SK-N-SH (cell line): ENCODE results near the gene GNAS-AS1. TPM values are rescaled to one million over a fixed set of nuclear protein-coding genes. Genes with fewer than 3 reads are reported as not detected.

ENCODE experiments used
- CTCF ChIA-PET: fragments of 300-600, 350-600 bp; formaldehyde crosslinking; extraction: SDS; loops from one replicate; lab custom pipeline; 2021; lab: Yijun Ruan, JAX
- POLR2A ChIA-PET: fragments of 350-600 bp; sonication (Branson Sonifier 250); formaldehyde crosslinking; extraction: SDS; loops from one replicate; lab custom pipeline; 2020; ENCODE audit warnings: antibody characterized with exemption, inconsistent platforms; lab: Yijun Ruan, JAX
- DNase-seq: peaks from one replicate; pipeline ENCODE4 v3.0.0; 2012
- H2AFZ ChIP-seq: fragments of 200-600 bp; sonication (generic); 2 replicates; pipeline ENCODE4 v1.8.1; 2016; ENCODE audit warnings: antibody characterized with exemption, mild to moderate bottlenecking, low read depth
- H3F3A ChIP-seq: fragments of 200-600 bp; sonication (generic); replicated peaks from 2 replicates; pipeline ENCODE3; 2016; ENCODE audit warnings: antibody characterized with exemption, mild to moderate bottlenecking; ENCODE audit not compliant: insufficient read depth
- H3K27ac ChIP-seq, 2 experiments: fragments of 200-500 bp in 1 of 2; fragments of 200-600 bp in 1 of 2; sonication (Bioruptor generic) in 1 of 2; sonication (generic), shearing (Covaris generic) in 1 of 2; 2 replicates each; pipeline versions ENCODE4 v1.5.1 to v1.6.1; 2014 to 2016; ENCODE audit warnings: low read depth in 2 of 2, inconsistent platforms in 1 of 2, low read length in 1 of 2, mild to moderate bottlenecking in 1 of 2, mixed read lengths in 1 of 2
- H3K27me3 ChIP-seq: fragments of 200-600 bp; sonication (generic), shearing (Covaris generic); 2 replicates; pipeline ENCODE4 v1.6.1; 2016; ENCODE audit warnings: mixed run types; ENCODE audit not compliant: insufficient read depth
- H3K36me3 ChIP-seq, 2 experiments: fragments of 200-500 bp in 1 of 2; fragments of 200-600 bp in 1 of 2; sonication (Bioruptor generic) in 1 of 2; sonication (generic) in 1 of 2; replicated peaks in 1 of 2; 2 replicates each; pipeline versions ENCODE3 to v1.5.1; 2014 to 2016; ENCODE audit warnings: low read length in 1 of 2, mild to moderate bottlenecking in 1 of 2; ENCODE audit not compliant: insufficient read depth in 2 of 2, control insufficient read depth in 1 of 2
- H3K4me1 ChIP-seq, 2 experiments: fragments of 200-500 bp in 1 of 2; fragments of 200-600 bp in 1 of 2; sonication (Bioruptor generic) in 1 of 2; sonication (generic), shearing (Covaris generic) in 1 of 2; 2 replicates each; pipeline versions ENCODE4 v1.5.1 to v1.6.1; 2014 to 2016; ENCODE audit warnings: low read depth in 1 of 2, low read length in 1 of 2, mixed run types in 1 of 2; ENCODE audit not compliant: insufficient read depth in 2 of 2, control insufficient read depth in 1 of 2
- H3K4me2 ChIP-seq: fragments of 200-600 bp; sonication (generic), shearing (Covaris generic); 2 replicates; pipeline ENCODE4 v1.6.1; 2017; ENCODE audit warnings: mixed run types
- H3K4me3 ChIP-seq, 2 experiments: fragments of 200-500 bp in 1 of 2; fragments of 200-600 bp in 1 of 2; sonication (Bioruptor generic) in 1 of 2; sonication (generic), shearing (Covaris generic) in 1 of 2; 2 replicates each; pipeline versions ENCODE4 v1.5.1 to v1.8.1; 2014 to 2016; ENCODE audit warnings: low read depth in 2 of 2, inconsistent platforms in 1 of 2, low read length in 1 of 2, mild to moderate bottlenecking in 1 of 2, mixed read lengths in 1 of 2, moderate library complexity in 1 of 2
- H3K79me2 ChIP-seq: fragments of 200-600 bp; sonication (generic); 2 replicates; pipeline ENCODE4 v1.8.1; 2017; ENCODE audit warnings: mild to moderate bottlenecking; ENCODE audit not compliant: insufficient read depth
- H3K9ac ChIP-seq: fragments of 200-600 bp; sonication (generic); 2 replicates; pipeline ENCODE4 v1.6.1; 2017; ENCODE audit warnings: mixed run types
- H3K9me2 ChIP-seq: fragments of 200-600 bp; sonication (generic); 2 replicates; pipeline ENCODE4 v1.6.1; 2017; ENCODE audit warnings: mixed run types
- H3K9me3 ChIP-seq: fragments of 200-600 bp; sonication (generic); 2 replicates; pipeline ENCODE4 v1.6.1; 2017; ENCODE audit warnings: mixed run types, mild to moderate bottlenecking, moderate library complexity
- H4K20me1 ChIP-seq: fragments of 200-600 bp; sonication (generic); 2 replicates; pipeline ENCODE4 v1.6.1; 2017; ENCODE audit warnings: mild to moderate bottlenecking, mixed run types; ENCODE audit not compliant: insufficient read depth
- EP300 ChIP-seq, 2 experiments: IDR thresholded peaks; 2 replicates each; pipeline versions ENCODE4 v1.4.0 to v1.6.1; 2012; ENCODE audit warnings: borderline replicate concordance in 1 of 2, low read depth in 1 of 2, low read length in 1 of 2
- EZH2phosphoT487 ChIP-seq: fragments of 200-600 bp; sonication (generic); IDR thresholded peaks from 2 replicates; pipeline ENCODE4 v1.6.1; 2017; ENCODE audit warnings: low read depth, mixed run types, mild to moderate bottlenecking, antibody characterized with exemption, moderate library complexity, borderline replicate concordance
- JUND ChIP-seq: IDR thresholded peaks from 2 replicates; pipeline ENCODE4 v1.4.0; 2012
- NFIC ChIP-seq: IDR thresholded peaks from 2 replicates; pipeline ENCODE4 v1.4.0; 2012; ENCODE audit warnings: borderline replicate concordance
- NRF1 ChIP-seq: IDR thresholded peaks from 2 replicates; pipeline ENCODE4 v1.6.1; 2012; ENCODE audit warnings: low read depth, mild to moderate bottlenecking, low read length
- POLR2AphosphoS5 ChIP-seq: IDR thresholded peaks from 2 replicates; pipeline ENCODE4 v1.6.1; 2012; ENCODE audit warnings: low read depth, low read length
- RCOR1 ChIP-seq: fragments of 150-350 bp; IDR thresholded peaks from 2 replicates; pipeline ENCODE4 v1.6.1; 2017; ENCODE audit warnings: antibody characterized with exemption, low read length
- RFX5 ChIP-seq: IDR thresholded peaks from 2 replicates; pipeline ENCODE4 v1.6.1; 2012; ENCODE audit warnings: mild to moderate bottlenecking, improper control_type of control experiment, low read length
- TCF12 ChIP-seq: IDR thresholded peaks from 2 replicates; pipeline ENCODE4 v1.4.0; 2012
- TEAD4 ChIP-seq: IDR thresholded peaks from 2 replicates; pipeline ENCODE4 v1.4.0; 2012; ENCODE audit warnings: mild to moderate bottlenecking, borderline replicate concordance; ENCODE audit not compliant: insufficient read depth
- WGBS: methylation state at CpG from one replicate; pipeline ENCODE4 v1.1.6; 2017; ENCODE audit warnings: low lambda C conversion rate; 5-methylcytosine and 5-hydroxymethylcytosine counted together
- polyA plus RNA-seq, 3 experiments: library from polyadenylated mRNA; depleted of rRNA; stranded (reverse); fragments of >200 nt; gene quantifications; 2 replicates each; pipeline ENCODE4 v1.2.3, GENCODE V29; 2012
- TF ChIP-seq, protein P1 (sequence below): fragments of 150-350 bp; IDR thresholded peaks from 2 replicates; pipeline ENCODE4 v1.6.1; 2016; ENCODE audit warnings: mild to moderate bottlenecking, low read depth, low read length
- TF ChIP-seq, protein P2 (sequence below): IDR thresholded peaks from 2 replicates; pipeline ENCODE4 v1.4.0; 2012; ENCODE audit warnings: low read depth
- TF ChIP-seq, protein P3 (sequence below): fragments of 150-350 bp; IDR thresholded peaks from 2 replicates; pipeline ENCODE4 v1.6.1; 2017; ENCODE audit warnings: antibody characterized with exemption, low read length, low read depth, borderline replicate concordance
- TF ChIP-seq, protein P4 (sequence below): IDR thresholded peaks from 2 replicates; pipeline ENCODE4; 2012
- TF ChIP-seq, protein P5 (sequence below): IDR thresholded peaks from 2 replicates; pipeline ENCODE4 v1.4.0; 2012; ENCODE audit warnings: low read depth, borderline replicate concordance

Gene GNAS-AS1
- polyA plus RNA-seq, 1 of the 3 experiments (the other 2 are of a cell fraction), result 1.5 TPM

DNA sequence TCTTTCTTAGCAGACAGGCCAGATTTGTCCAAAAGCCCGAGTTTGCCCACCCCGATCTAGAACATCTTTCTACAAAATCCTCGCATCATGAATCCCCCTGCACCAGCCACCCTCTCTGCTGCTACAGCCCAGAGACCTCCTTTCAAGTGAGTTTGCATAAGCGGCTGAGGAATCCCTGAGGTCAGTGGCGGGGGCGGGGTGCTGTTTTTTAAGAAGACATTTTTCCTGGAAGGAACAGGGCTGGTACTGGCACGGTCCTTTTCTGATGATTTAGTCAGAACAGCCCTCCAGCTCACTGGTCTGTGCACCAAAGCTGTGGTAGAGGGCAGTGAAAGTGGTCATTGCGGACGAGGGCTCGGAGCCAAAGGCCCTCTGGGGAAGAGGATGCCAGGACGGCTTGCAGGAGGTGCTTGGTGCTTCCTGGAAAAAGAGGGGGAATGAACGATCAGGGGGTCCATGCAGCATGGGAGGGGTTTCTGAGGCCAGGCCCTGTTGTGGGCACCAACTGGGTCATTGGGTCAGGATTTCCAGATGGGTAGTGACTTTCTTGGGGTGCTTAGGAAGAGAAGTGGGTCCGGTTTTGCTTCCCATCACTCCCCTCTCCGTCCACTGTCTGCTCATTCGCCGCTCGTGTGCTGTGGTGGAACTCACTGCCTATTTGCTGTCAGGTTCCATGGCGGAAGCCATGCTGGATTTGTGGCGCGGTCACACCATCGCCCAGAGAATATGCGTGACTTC is 50.4 kb downstream of the GNAS-AS1 start (continued):
- TF ChIP-seq, protein P1, sequence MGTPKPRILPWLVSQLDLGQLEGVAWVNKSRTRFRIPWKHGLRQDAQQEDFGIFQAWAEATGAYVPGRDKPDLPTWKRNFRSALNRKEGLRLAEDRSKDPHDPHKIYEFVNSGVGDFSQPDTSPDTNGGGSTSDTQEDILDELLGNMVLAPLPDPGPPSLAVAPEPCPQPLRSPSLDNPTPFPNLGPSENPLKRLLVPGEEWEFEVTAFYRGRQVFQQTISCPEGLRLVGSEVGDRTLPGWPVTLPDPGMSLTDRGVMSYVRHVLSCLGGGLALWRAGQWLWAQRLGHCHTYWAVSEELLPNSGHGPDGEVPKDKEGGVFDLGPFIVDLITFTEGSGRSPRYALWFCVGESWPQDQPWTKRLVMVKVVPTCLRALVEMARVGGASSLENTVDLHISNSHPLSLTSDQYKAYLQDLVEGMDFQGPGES, result no peak
- TF ChIP-seq, protein P2, sequence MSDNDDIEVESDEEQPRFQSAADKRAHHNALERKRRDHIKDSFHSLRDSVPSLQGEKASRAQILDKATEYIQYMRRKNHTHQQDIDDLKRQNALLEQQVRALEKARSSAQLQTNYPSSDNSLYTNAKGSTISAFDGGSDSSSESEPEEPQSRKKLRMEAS, result no peak
- TF ChIP-seq, protein P3, sequence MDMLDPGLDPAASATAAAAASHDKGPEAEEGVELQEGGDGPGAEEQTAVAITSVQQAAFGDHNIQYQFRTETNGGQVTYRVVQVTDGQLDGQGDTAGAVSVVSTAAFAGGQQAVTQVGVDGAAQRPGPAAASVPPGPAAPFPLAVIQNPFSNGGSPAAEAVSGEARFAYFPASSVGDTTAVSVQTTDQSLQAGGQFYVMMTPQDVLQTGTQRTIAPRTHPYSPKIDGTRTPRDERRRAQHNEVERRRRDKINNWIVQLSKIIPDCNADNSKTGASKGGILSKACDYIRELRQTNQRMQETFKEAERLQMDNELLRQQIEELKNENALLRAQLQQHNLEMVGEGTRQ, result no peak
- TF ChIP-seq NRF1 (no peak), POLR2AphosphoS5 (no peak), RFX5 (no peak)
- TF ChIP-seq, all 33 proteins: peak for 0

DNA sequence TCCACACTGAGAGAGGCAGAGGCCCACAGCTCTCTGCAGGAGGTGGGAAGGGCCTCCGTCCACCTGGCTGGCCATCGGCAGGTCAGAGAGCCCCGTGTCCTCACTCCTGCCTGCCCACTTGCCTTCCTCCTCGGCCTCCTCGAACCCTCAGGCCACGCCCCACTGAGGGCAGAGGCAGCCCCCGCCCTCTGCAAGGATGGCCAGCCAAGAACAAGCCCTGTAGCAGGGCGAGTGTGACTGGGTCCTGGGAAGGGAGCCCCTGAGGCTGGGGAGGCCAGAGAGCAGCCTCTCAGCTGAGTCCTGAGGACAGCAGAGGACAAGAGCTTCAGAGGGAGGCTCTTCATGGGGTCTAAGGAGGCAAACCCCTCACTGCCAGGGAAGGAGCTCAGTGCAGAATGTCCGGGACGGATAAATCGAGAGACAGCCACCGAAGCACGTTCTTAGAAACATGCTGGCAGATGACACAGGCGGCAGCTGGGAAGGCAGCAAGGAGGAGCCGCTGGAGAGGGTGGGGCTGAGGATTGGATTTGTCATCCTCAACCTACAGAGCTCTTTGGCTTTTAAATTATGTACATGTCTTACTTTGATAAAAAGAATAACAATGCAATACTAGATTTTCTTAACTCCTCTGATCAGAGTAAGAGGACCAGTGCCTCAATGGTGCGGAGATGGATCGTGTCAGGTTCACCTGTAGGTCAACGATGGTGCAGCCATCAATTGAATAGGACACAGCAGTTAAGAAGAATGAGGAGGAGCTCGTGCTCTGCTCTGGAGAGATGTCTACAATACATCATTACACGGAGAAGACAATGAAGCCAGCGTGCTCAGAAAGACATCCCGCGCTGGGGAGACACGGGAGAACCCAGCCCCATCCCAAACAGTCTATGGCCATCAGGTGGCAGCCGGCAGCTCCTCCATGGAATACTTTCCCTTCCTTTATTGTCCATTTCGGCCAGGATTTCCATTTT is 53.0 kb downstream of the GNAS-AS1 start:
- Histone ChIP-seq H2AFZ (no peak overlapping the region), H3K9ac (no peak overlapping the region), H3K9me2 (no peaks in the 10 kb centered on the region), H3F3A (no peaks in the 10 kb centered on the region), H3K4me1 (no peaks in the 10 kb centered on the region; a peak in 1 of 4 replicates), H3K27me3 (no peaks in the 10 kb centered on the region), H3K4me3 (no peak overlapping the region), H4K20me1 (no peaks in the 10 kb centered on the region), H3K4me2 (no peak overlapping the region), H3K9me3 (no peaks in the 10 kb centered on the region), H3K27ac (no peak overlapping the region), H3K36me3 (no peaks in the 10 kb centered on the region), H3K79me2 (no peaks in the 10 kb centered on the region)
- TF ChIP-seq RCOR1 (no peak), EP300 (IDR thresholded peaks at IDR 0.05; ENCODE audit: borderline replicate concordance in 1 of 2, low read depth in 1 of 2, low read length in 1 of 2) (no peak), TCF12 (no peak), TEAD4 (no peak), NFIC (no peak), JUND (no peak), EZH2phosphoT487 (no peak)
- TF ChIP-seq, protein P4, sequence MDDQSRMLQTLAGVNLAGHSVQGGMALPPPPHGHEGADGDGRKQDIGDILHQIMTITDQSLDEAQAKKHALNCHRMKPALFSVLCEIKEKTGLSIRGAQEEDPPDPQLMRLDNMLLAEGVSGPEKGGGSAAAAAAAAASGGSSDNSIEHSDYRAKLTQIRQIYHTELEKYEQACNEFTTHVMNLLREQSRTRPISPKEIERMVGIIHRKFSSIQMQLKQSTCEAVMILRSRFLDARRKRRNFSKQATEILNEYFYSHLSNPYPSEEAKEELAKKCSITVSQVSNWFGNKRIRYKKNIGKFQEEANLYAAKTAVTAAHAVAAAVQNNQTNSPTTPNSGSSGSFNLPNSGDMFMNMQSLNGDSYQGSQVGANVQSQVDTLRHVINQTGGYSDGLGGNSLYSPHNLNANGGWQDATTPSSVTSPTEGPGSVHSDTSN, result no peak
- TF ChIP-seq, protein P5, sequence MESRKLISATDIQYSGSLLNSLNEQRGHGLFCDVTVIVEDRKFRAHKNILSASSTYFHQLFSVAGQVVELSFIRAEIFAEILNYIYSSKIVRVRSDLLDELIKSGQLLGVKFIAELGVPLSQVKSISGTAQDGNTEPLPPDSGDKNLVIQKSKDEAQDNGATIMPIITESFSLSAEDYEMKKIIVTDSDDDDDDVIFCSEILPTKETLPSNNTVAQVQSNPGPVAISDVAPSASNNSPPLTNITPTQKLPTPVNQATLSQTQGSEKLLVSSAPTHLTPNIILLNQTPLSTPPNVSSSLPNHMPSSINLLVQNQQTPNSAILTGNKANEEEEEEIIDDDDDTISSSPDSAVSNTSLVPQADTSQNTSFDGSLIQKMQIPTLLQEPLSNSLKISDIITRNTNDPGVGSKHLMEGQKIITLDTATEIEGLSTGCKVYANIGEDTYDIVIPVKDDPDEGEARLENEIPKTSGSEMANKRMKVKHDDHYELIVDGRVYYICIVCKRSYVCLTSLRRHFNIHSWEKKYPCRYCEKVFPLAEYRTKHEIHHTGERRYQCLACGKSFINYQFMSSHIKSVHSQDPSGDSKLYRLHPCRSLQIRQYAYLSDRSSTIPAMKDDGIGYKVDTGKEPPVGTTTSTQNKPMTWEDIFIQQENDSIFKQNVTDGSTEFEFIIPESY, result no peak
- no peak for DNase-seq
- 77% methylated on average over 21 of the region's 26 CpGs for WGBS
- POLR2A ChIA-PET, result no interaction called here
- CTCF ChIA-PET, result no interaction called here
